Measurements from ENCODE around the gene CRAMP1.

The CRAMP1 gene

DNA sequence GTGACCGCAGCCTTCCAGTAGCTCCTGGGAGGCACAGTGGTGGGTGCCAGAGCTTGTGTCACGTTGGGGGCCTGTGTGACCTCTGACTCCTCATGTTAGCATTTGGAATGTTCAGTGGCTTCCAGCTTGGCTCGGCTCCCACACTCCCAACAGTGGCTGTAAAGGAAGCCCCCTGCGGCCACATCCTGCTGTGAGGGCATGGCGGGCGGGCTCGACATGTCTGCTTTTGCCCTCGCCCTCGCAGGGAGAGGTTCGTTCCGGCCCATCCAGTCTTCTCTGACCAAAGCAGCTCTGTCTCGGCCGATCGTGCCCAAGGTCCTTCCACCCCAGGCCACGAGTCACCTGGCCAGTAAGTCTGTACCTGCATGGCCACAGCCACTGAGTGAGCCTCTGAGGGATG is 53.7 kb downstream of the CRAMP1 start:
- ChIA-PET POLR2A (ENCODE audit: low non-redundant PET) (no interaction called here), CTCF (interaction anchor here (0.6 kb wide), 1 partner anchor 1577 kb away, joined by 5 read pairs; no protein-coding TSS in a partner anchor)
- TF ChIP-seq, protein P1, sequence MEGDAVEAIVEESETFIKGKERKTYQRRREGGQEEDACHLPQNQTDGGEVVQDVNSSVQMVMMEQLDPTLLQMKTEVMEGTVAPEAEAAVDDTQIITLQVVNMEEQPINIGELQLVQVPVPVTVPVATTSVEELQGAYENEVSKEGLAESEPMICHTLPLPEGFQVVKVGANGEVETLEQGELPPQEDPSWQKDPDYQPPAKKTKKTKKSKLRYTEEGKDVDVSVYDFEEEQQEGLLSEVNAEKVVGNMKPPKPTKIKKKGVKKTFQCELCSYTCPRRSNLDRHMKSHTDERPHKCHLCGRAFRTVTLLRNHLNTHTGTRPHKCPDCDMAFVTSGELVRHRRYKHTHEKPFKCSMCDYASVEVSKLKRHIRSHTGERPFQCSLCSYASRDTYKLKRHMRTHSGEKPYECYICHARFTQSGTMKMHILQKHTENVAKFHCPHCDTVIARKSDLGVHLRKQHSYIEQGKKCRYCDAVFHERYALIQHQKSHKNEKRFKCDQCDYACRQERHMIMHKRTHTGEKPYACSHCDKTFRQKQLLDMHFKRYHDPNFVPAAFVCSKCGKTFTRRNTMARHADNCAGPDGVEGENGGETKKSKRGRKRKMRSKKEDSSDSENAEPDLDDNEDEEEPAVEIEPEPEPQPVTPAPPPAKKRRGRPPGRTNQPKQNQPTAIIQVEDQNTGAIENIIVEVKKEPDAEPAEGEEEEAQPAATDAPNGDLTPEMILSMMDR (conservative IDR thresholded peaks at IDR 0.05; ENCODE audit: low read depth): no peak
- DNase-seq (ENCODE audit: low spot score): no peak
- H3K27ac ChIP-seq: no peak overlapping the region

DNA sequence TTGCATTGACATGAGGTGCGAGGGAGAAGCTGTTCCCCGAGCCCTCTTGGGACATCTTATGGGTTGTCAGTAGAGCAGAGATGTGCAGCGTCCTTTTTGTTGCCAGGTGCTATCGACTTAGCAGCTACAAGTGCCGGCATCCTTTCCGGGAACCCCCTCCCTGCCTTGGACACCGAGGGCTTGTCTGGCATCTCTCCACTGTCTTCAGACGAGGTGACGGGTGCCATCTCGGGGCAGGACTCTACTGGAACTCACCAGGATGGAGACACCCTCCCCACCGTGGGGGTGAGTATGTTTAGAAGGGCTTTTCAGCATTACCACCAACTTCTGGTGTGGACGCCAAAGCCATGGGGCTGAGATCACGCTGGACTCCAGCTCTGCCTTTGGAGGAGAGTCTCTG is 54.2 kb downstream of the CRAMP1 start:
- ChIA-PET CTCF (interaction anchor here (0.6 kb wide), 1 partner anchor 1578 kb away, joined by 5 read pairs; no protein-coding TSS in a partner anchor), POLR2A (ENCODE audit: low non-redundant PET) (no interaction called here)
- no peak overlapping the region for H3K27ac ChIP-seq
- TF ChIP-seq, protein P1 (conservative IDR thresholded peaks at IDR 0.05; ENCODE audit: low read depth): no peak
- DNase-seq (ENCODE audit: low spot score): no peak

DNA sequence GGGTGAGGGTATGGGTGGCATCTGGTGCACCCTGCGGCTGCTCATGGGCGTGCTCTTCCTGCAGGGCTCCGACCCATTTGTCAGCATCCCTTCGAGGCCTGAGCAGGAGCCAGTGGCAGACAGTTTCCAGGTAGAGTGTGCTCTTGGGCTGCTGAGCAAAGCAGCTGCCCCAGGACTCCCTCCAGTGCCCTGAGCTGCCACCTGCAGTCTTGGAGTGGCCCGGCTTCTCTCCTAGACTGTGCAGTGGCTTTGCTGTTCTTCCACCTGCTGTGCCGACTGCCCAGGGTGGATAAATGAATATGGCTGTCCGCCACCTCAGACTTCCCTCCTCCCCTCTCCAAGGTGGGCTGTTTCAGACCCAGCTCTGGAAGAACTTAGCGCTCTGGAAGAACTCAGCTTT is 55.1 kb downstream of the CRAMP1 start:
- H3K27ac ChIP-seq: no peak overlapping the region
- DNase-seq (ENCODE audit: low spot score): no peak
- ChIA-PET CTCF (no interaction called here), POLR2A (ENCODE audit: low non-redundant PET) (no interaction called here)
- TF ChIP-seq, protein P1 (conservative IDR thresholded peaks at IDR 0.05; ENCODE audit: low read depth): no peak

DNA sequence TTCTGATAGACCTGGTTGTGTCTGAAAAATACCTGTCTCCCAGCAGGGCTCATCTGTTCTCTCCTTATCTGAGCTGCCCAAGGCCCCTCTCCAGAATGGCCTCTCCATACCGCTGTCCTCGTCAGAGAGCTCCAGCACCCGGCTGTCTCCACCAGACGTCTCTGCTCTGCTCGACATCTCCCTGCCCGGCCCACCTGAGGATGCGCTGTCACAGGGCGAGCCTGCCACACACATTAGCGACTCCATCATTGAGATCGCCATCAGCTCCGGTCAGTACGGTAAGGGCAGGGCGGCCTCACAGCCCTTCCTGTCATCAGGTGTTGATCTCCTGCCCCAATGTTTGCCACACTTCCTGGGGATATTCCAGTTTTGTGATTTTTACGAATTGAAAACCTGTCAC is 55.8 kb downstream of the CRAMP1 start:
- POLR2A ChIA-PET (ENCODE audit: low non-redundant PET): interaction anchor here (0.5 kb wide), 1 partner anchor 51 kb away, joined by 5 read pairs; no protein-coding TSS in a partner anchor
- CTCF ChIA-PET: no interaction called here
- TF ChIP-seq, protein P1 (conservative IDR thresholded peaks at IDR 0.05; ENCODE audit: low read depth): no peak
- DNase-seq (ENCODE audit: low spot score): no peak
- H3K27ac ChIP-seq: no peak overlapping the region

GRCh38 chr16:1668612-1669319 is 56.6 kb downstream of the CRAMP1 start:
- CTCF ChIA-PET: interaction anchor here (0.9 kb wide), 1 partner anchor 10 kb away, joined by 5 read pairs; the partner anchor contains the start of gene JPT2
- no peak for DNase-seq (ENCODE audit: low spot score)
- POLR2A ChIA-PET (ENCODE audit: low non-redundant PET): interaction anchor here (0.5 kb wide), 1 partner anchor 52 kb away, joined by 5 read pairs; no protein-coding TSS in a partner anchor

GRCh38 chr16:1669698-1670097 is 57.5 kb downstream of the CRAMP1 start:
- no peak for DNase-seq (ENCODE audit: low spot score)
- ChIA-PET POLR2A (ENCODE audit: low non-redundant PET) (no interaction called here), CTCF (no interaction called here)
- no peak overlapping the region for H3K27ac ChIP-seq
- TF ChIP-seq, protein P1 (conservative IDR thresholded peaks at IDR 0.05; ENCODE audit: low read depth): no peak

More at GRCh38 chr16:1668612-1669319, 56.6 kb downstream of the CRAMP1 start:
- no peak overlapping the region for H3K27ac ChIP-seq
- TF ChIP-seq, protein P1 (conservative IDR thresholded peaks at IDR 0.05; ENCODE audit: low read depth): no peak

All from RWPE1 (cell line).